ENCODE data around the gene MAPK10. TPM values are rescaled to one million over a fixed set of nuclear protein-coding genes. Genes with fewer than 3 reads are reported as not detected.
A peak's percentile ranks its signal among the peaks of the same experiment; 100 is the strongest.

MAPK10 gene
- total and polyA plus RNA-seq, 4 donors = 0.82 to 3.6 (median 2.3) TPM

DNA sequence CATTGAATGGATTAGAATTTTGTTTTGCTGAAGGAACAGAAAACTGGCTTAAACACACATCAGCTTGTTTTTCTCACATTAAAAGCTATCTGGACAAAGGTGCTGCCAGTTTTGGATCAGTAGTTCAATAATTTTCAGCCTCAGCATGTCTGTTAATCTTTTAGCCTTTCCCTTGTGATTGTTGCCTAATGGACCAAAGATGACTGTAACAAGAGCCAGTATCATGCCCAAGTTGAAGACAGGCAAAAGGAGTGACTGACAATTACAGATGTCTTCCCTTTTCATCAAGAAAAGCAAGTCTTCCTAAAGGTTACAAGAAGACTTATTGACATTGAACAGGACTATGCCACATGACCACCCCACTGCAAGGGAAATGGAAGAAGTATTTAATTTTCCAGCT lies 419.7 kb downstream of the MAPK10 start:
- no peaks in the 10 kb centered on the region for H3K9me3 ChIP-seq (ENCODE audit: control insufficient read depth in 4 of 4, low read length in 3 of 4)
- TF ChIP-seq HNF4A (conservative IDR thresholded peaks at IDR 0.05) = peak in 1 of 2 donors; percentile 42
- TF ChIP-seq RXRA (IDR thresholded peaks at IDR 0.05) = peak in 1 of 2 donors; percentile 49
- TF ChIP-seq GABPA (IDR thresholded peaks at IDR 0.05 in 1 of 2, conservative IDR thresholded peaks at IDR 0.05 in 1 of 2) = no peak
- TF ChIP-seq FOXA2 (IDR thresholded peaks at IDR 0.05) = peak; percentile 32
- TF ChIP-seq ZBTB33 (IDR thresholded peaks at IDR 0.05) = no peak
- peaks cover 9 to 34% (median 23%) of the 10 kb centered on the region in 4 donors for H3K4me1 ChIP-seq (ENCODE audit: control insufficient read depth in 4 of 4, insufficient read depth in 4 of 4, low read length in 3 of 4)
- peak overlapping the region in 1 of 2 donors; percentile 86 for H3K9ac ChIP-seq (ENCODE audit: low read depth in 1 of 2, low read length in 2 of 2)
- no peaks in the 10 kb centered on the region for H3K36me3 ChIP-seq (ENCODE audit: control insufficient read depth in 4 of 4, insufficient read depth in 3 of 4, low read depth in 1 of 4, low read length in 3 of 4)
- H3K27me3 ChIP-seq (ENCODE audit: control insufficient read depth in 4 of 4, insufficient read depth in 4 of 4, low read length in 3 of 4) = no peaks in the 10 kb centered on the region
- DNase-seq (ENCODE audit: low spot score) = no peak
- H3K27ac ChIP-seq (ENCODE audit: low read depth in 1 of 2, low read length in 2 of 2) = peak overlapping the region; percentile 63 to 69
- H3K4me3 ChIP-seq (ENCODE audit: low read depth in 1 of 3, low read length in 3 of 3) = peak overlapping the region; percentile 36 to 66 (median 54)

Small RNAs within 50 kb of the gene (small RNA-seq; reads per million reads assigned to genes)
- not detected for gene RN7SKP96

Other genes starting within 250 kb of the MAPK10 start
- gene PTPN13, start 234.3 kb upstream of the MAPK10 start, total RNA-seq = 1 to 10 TPM; 1.9 to 3.2 TPM
- under 1 TPM; 0.36 to 0.48 TPM for gene PTPN13, start 234.3 kb upstream of the MAPK10 start, polyA plus RNA-seq

All from liver (tissue), 10 donors.